IPS-18a (cell line): Measurements from ENCODE around the gene PZP.

Experiments
- H3K27ac ChIP-seq: one replicate; pipeline ENCODE4 v1.5.1; 2013; ENCODE audit warnings: low read length
- H3K27me3 ChIP-seq: one replicate; pipeline ENCODE4 v1.6.1; 2013; ENCODE audit warnings: mild to moderate bottlenecking, low read length; ENCODE audit not compliant: control insufficient read depth, insufficient read depth
- H3K36me3 ChIP-seq: one replicate; pipeline ENCODE4 v1.6.1; 2013; ENCODE audit warnings: low read depth, low read length; ENCODE audit not compliant: control insufficient read depth
- H3K4me1 ChIP-seq: one replicate; pipeline ENCODE4 v1.6.1; 2013; ENCODE audit warnings: low read depth, low read length; ENCODE audit not compliant: control insufficient read depth
- H3K4me3 ChIP-seq: one replicate; pipeline ENCODE4 v1.5.1; 2013; ENCODE audit warnings: low read length
- H3K9ac ChIP-seq: one replicate; pipeline ENCODE4 v1.6.1; 2013; ENCODE audit warnings: mild to moderate bottlenecking, low read length, moderate library complexity
- H3K9me3 ChIP-seq: one replicate; pipeline ENCODE4 v1.6.1; 2013; ENCODE audit warnings: low read depth, low read length; ENCODE audit not compliant: control insufficient read depth

PZP gene

GRCh38 chr12:9108504-9109212 lies 99.5 kb downstream of the PZP start:
- Histone ChIP-seq H3K4me1 (no peaks in the 10 kb centered on the region), H3K27me3 (no peaks in the 10 kb centered on the region), H3K36me3 (no peaks in the 10 kb centered on the region), H3K27ac (no peak overlapping the region), H3K9me3 (no peaks in the 10 kb centered on the region), H3K4me3 (no peak overlapping the region), H3K9ac (no peak overlapping the region)

DNA sequence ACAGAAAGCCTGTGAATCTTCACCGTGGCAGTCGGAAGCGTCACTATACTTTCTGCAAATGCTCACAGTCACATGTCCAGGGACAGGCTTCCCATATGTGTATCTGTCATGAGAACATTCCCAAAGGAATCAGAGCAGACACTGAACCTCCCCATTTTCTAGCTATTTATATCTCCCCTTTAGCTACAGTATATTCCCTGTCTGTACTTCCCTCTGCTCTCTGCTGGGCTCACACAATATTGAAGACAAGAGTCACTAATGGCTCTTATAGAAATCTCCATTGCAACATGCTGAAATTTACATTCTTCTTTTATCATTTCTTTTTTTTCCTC lies 100.7 kb downstream of the PZP start:
- Histone ChIP-seq H3K27me3 (no peaks in the 10 kb centered on the region), H3K36me3 (no peaks in the 10 kb centered on the region), H3K27ac (no peak overlapping the region), H3K9ac (no peak overlapping the region), H3K4me1 (no peaks in the 10 kb centered on the region), H3K9me3 (no peaks in the 10 kb centered on the region), H3K4me3 (no peak overlapping the region)

DNA sequence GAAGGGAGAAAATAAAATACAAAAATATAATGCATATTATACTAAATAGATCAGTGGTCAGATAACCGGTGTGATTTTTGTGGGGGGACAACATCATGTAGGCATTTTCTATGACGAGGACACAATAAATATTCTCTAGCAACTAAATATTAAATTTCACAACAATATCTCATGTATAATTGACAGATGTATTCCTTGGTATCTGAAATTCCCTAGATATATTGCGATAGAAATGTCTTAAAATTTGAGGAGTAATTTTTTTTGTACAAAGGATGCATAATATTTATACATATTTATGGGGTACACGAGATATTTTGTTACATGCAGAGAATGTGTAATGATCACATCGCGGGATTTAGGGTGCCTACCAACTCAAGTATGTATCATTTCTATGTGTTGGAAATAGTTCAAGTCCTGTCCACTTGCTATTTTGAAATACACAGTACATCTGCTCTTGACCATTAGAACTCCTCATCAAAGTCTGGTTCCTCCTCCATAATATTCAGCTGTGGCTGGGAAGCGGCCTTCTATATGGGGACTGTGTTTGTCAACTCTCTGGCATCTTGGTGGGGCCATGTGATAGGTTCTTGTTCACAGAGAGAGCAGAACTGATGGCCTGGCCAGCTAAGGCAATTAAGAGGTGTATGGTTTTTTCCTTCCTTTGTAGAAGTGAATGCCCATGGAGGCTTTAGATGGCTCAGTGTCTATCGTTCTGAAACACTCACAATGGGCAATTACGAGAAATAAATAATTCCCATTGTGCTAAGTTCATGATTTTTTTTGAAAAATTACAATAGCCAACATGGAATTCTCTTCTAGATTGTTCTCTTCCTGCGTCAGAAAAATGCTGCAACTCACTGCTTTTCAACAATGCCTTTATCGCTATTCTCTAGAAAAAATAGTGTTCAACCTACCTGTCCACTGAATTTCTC lies 101.3 kb downstream of the PZP start:
- H3K27me3 ChIP-seq, result no peaks in the 10 kb centered on the region
- no peaks in the 10 kb centered on the region for H3K36me3 ChIP-seq
- no peaks in the 10 kb centered on the region for H3K4me1 ChIP-seq
- H3K9me3 ChIP-seq, result no peaks in the 10 kb centered on the region
- no peak overlapping the region for H3K9ac ChIP-seq
- no peak overlapping the region for H3K27ac ChIP-seq
- H3K4me3 ChIP-seq, result no peak overlapping the region

DNA sequence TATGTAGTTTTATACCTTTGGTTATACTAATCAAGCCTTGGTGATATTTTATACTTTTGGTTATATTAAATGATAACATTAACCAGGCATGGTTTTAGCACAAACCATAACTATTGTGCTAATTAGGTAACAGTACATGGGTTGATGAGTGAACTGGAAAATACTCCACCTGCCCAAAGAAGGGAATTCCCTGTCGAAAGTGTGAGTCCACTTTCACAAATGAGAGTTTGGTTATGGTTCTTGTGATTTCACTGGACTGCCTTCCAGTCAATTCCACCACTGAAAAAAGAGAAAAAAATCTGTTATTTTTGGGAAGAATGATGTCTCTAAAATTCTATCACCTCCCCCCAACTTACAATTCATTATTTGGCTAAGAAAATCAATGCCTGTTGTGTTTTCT lies 102.1 kb downstream of the PZP start:
- H3K9me3 ChIP-seq, result no peaks in the 10 kb centered on the region
- no peak overlapping the region for H3K27ac ChIP-seq
- no peaks in the 10 kb centered on the region for H3K36me3 ChIP-seq
- H3K4me1 ChIP-seq, result no peaks in the 10 kb centered on the region
- H3K27me3 ChIP-seq, result no peaks in the 10 kb centered on the region
- H3K4me3 ChIP-seq, result no peak overlapping the region
- H3K9ac ChIP-seq, result no peak overlapping the region

DNA sequence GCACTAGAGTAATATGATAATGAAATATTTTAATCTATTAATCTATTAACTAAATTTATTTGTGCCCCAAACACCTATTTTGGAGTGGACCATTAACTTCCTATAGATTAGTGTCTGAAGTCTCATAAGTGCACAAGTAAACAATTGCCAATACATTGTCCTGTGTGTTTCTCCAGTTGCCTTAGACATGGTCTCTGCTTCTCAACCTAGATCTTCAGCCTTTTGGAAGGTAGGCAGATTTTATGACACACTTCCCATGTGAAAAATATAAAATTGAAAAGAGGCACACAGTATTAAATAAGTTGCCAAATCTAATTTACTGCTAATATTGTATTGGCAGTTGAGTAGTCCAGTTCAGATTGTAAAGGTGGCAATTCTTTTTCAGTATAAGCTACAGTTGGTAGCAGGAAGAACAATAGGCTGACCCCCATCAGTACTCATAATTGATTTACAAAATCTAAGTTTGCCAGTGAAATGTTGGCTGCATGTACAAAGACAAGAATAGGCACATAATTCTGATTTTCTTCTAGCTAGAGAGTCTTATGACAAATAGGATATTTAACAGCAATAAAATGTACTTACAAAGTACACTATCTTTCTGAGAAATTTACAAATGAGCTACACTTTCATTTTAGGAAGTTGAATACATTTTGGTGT lies 103.3 kb downstream of the PZP start:
- no peaks in the 10 kb centered on the region for H3K9me3 ChIP-seq
- no peaks in the 10 kb centered on the region for H3K36me3 ChIP-seq
- H3K4me1 ChIP-seq, result no peaks in the 10 kb centered on the region
- H3K4me3 ChIP-seq, result no peak overlapping the region
- no peak overlapping the region for H3K27ac ChIP-seq
- H3K27me3 ChIP-seq, result no peaks in the 10 kb centered on the region
- H3K9ac ChIP-seq, result no peak overlapping the region

DNA sequence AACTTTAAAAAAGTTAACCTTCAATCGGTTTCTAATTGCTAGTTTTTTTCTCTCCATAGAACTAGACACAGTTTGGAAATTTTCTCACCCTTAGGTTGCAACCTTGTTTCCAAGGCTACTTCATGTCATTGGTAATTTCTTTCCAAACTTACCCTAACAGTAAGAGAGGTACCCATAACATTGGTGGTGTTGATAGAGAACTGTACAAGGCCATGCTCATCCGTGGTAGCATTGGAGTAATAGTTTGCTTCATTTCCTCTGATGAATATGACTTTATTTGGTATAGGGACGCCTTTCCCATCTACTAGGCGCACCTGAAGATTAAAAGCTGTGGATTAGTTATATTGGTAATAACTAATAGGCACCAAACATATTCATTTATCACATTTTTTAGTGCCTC lies 104.1 kb downstream of the PZP start:
- Histone ChIP-seq H3K9me3 (no peaks in the 10 kb centered on the region), H3K27ac (no peak overlapping the region), H3K9ac (no peak overlapping the region), H3K4me3 (no peak overlapping the region), H3K36me3 (no peaks in the 10 kb centered on the region), H3K4me1 (no peaks in the 10 kb centered on the region), H3K27me3 (no peaks in the 10 kb centered on the region)

- H3K27me3 ChIP-seq, result no peaks in the 10 kb centered on the region
- no peaks in the 10 kb centered on the region for H3K9me3 ChIP-seq
- H3K36me3 ChIP-seq, result no peaks in the 10 kb centered on the region
These were observed 104.9 kb downstream of the PZP start for GRCh38 chr12:9103050-9103849.

GRCh38 chr12:9101018-9101687 lies 107.0 kb downstream of the PZP start:
- Histone ChIP-seq H3K9me3 (no peaks in the 10 kb centered on the region), H3K9ac (no peak overlapping the region), H3K36me3 (no peaks in the 10 kb centered on the region), H3K4me3 (no peak overlapping the region), H3K4me1 (no peaks in the 10 kb centered on the region), H3K27me3 (no peaks in the 10 kb centered on the region), H3K27ac (no peak overlapping the region)

More at GRCh38 chr12:9103050-9103849, 104.9 kb downstream of the PZP start:
- no peak overlapping the region for H3K4me3 ChIP-seq
- no peaks in the 10 kb centered on the region for H3K4me1 ChIP-seq
- H3K27ac ChIP-seq, result no peak overlapping the region
- no peak overlapping the region for H3K9ac ChIP-seq

GRCh38 chr12:9099552-9100190 lies 108.5 kb downstream of the PZP start:
- Histone ChIP-seq H3K36me3 (no peaks in the 10 kb centered on the region), H3K27me3 (no peaks in the 10 kb centered on the region), H3K27ac (no peak overlapping the region), H3K4me1 (no peaks in the 10 kb centered on the region), H3K4me3 (no peak overlapping the region), H3K9ac (no peak overlapping the region), H3K9me3 (no peaks in the 10 kb centered on the region)
